SK-MEL-5 (cell line): ENCODE results near the gene PHF3. TPM values are rescaled to one million over a fixed set of nuclear protein-coding genes. Genes with fewer than 3 reads are reported as not detected.

Experiments used
- DNase-seq: peaks from one replicate; pipeline ENCODE4 v3.0.0-alpha.2; 2016; ENCODE audit warnings: low read depth, low spot score
- in situ Hi-C: cut with HindIII; loops from 2 replicates; pipeline ENCODE4 v1.10.0; 2016; ENCODE audit warnings: low sequenced_read_pairs, high pct_unique_total_duplicates, low pct_unique_long_range_greater_than_20kb
- polyA plus RNA-seq, 2 experiments: library from polyadenylated mRNA; depleted of rRNA; stranded (reverse); fragments of >200 nt; gene quantifications; 2 replicates each; pipeline ENCODE4 v1.2.3, GENCODE V29; 2015
- total RNA-seq: library from RNA; depleted of rRNA; stranded (reverse); fragments of >200 nt; shearing (Covaris generic); gene quantifications from 2 replicates; pipeline ENCODE4 v1.2.3, GENCODE V29; 2014; rRNA removed

The PHF3 gene, protein sequence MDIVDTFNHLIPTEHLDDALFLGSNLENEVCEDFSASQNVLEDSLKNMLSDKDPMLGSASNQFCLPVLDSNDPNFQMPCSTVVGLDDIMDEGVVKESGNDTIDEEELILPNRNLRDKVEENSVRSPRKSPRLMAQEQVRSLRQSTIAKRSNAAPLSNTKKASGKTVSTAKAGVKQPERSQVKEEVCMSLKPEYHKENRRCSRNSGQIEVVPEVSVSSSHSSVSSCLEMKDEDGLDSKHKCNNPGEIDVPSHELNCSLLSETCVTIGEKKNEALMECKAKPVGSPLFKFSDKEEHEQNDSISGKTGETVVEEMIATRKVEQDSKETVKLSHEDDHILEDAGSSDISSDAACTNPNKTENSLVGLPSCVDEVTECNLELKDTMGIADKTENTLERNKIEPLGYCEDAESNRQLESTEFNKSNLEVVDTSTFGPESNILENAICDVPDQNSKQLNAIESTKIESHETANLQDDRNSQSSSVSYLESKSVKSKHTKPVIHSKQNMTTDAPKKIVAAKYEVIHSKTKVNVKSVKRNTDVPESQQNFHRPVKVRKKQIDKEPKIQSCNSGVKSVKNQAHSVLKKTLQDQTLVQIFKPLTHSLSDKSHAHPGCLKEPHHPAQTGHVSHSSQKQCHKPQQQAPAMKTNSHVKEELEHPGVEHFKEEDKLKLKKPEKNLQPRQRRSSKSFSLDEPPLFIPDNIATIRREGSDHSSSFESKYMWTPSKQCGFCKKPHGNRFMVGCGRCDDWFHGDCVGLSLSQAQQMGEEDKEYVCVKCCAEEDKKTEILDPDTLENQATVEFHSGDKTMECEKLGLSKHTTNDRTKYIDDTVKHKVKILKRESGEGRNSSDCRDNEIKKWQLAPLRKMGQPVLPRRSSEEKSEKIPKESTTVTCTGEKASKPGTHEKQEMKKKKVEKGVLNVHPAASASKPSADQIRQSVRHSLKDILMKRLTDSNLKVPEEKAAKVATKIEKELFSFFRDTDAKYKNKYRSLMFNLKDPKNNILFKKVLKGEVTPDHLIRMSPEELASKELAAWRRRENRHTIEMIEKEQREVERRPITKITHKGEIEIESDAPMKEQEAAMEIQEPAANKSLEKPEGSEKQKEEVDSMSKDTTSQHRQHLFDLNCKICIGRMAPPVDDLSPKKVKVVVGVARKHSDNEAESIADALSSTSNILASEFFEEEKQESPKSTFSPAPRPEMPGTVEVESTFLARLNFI (N-terminal part only)
- 43.9 and 48.1 TPM in 2 replicates for total RNA-seq
- 11.6 and 14.8 TPM in 2 replicates for polyA plus RNA-seq (2015; cell fraction: cytosol; rRNA removed)
- 13.9 and 15.4 TPM in 2 replicates for polyA plus RNA-seq (2015; cell fraction: nucleus; rRNA removed)

DNA sequence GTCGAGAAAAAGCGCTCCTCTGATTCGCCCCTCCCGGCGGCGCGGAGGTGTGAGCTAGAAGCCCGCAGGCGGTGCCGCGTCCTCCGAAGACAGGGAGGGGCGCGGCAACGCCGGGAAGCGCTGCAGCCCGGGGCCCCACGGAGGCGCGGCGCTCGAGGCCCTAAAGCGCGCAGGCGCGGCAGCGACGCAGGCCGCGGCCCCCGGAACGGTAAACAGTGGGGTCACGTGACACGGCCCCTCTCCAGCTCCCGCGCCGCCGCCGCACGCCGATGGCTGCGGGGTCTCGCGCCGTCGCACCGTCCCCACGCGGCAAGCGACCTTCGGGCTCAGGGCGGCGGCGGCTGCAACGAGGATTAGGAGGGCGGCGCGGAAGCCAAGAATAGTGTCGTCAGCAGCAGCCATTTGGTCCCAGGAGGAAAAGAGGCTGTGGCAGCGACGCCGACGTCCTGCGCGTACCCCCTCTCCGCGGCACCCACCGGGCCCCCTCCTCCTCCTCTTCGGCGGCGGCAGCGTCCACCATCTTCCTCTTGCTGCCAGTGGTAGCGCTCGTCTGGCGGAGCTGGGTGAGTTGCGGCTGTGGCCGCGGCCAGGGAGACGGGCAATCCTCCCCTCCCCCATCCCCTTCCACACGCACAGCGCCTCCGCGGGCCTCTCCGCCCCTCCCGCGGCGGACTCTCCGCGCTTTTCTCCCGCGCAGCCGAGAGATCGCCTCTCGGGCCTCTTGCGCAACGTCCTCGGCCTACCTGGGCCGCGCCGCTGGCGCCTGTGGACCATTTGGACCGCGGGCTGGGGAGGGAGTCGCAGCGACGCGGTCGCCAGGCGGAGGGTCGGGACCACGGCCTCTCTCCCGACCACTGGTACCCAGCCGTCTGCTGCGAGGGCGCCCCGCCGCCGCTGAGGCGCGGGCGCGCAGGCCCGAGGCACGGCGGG, at the start of gene PHF3:
Gene PHF3 (plus strand): TSS at position 215 of the 930 bp plus-strand sequence. CDS start 10,750 bp downstream, outside the sequence.
- in situ Hi-C loops: no loop called here
- DNase-seq: peak; percentile 88

DNA sequence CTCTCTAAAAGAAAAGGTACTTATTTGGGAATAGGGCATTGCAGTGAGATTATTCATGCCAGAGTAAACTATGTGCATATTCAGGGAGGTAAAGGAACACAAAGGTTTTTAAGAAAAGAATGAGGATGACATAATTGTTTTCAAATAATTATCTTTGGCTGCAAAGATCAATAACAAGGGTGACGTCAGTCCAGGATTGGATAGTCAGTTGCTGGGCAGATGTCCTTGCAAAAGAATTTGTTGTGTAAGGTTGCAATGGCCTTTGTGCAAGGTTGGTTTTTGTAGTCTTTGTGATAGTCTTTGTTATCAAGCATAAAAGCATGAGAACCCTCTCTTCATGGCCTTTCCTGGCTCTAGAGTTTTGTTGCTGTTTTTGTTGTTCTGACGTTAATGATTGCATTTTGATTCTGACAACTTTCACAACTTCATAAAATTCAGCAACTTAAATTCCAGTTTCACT, 45.6 kb upstream of the PHF3 start:
- DNase-seq: no peak
- in situ Hi-C loops: no loop called here

DNA sequence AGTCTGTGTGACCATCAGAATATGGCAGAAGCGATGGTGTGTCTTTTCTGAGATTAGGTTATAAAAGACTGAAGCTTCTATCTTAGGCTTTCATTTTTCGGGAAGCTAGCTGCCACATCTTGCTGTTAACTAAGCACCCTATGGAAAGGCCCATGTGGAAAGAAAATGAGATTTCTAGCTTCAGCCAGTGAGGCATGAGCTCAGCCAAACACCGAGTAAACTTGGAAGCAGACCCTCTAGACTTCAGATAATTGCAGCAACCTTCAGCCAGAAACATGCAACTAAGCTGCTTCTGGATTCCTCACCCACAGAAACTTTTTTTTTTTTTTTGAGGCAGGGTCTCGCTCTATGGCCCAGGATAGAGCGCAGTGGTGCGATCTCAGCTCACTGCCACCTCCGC, 42.7 kb upstream of the PHF3 start:
- in situ Hi-C loops: no loop called here
- DNase-seq: no peak

DNA sequence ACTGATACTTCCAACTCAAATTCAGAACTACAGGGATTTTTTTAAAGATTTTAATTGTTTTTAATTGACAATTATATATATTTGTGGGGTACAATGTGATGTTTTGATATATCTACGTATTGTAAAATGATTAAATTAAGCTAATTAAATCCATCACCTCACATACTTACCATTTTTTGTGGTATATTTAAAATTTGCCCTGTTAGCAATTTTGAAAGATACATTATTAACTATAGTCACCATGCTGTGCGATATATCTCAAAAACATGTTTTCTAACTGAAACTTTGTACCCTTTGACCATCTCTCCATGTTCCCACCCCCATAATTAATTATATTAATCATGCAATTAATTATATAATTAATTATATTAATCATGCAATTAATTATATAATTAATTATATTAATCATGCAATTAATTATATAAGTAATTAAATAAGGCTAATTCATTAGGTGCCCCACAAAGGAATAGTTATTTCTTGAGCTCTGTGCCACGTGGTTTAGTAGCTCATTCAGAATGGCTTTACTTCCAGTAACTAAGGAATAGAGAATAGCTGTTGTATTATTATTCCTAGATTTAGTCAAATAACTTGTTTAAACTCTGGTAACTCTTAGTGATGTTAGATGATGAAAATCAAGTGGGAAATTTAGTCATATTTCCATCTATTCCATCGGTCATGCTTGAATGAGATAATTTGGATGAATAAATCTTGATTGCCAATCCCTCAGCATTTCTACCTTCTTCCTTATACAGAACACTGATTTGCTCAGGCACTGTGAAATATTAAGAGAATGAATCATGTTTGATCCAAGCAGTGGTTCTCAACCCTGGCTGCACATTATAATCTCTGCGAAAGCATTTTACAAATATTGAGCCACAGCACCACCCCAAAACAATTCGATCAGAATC, 38.2 kb upstream of the PHF3 start:
- peak; percentile 9 for DNase-seq
- in situ Hi-C loops: no loop called here

DNA sequence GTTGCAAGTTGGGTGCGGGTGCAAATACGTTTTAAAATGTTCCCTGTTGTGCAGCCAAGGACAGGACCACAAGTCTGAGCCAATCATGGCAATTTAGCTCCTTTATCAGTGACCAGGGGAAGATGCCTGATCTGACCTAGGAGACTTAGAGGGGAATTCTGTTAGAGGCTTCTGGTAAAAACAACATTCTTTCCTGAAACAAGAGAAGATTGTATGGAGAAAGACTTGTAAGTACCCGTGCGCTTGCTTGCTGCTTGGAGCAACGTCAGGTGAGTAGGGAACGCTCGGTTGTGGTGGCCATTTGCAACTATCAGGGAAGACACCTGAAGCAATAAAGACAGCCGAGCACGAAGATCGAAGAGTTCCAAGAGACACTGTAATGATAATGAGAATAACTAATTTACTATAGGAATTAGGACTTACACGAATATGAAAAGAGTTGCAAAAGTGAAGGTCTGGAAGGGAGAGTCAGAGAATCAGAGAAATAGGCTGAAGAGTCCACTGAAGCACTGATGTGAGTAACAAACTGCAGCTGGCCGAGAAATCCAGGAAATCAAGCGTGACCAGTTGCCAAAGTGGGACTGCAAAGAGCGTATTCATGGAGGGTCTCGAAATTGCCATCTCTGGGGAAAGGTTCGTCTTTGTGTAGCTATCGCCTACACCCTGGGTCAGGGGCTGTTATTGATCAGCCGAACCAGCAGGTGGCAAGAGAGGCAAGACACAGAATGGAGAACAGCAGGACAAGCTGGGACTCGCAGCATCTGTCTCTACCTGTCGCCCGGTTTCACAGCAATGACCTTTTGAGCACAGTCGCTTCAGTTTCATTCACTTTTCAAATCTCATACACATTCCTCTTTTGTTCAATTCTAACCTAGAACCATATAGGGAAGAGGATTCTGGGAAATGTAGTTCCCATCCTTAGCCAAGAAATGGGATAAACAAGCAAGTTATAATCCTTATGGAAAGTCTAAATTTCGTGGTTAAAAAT, 37.3 kb upstream of the PHF3 start:
- in situ Hi-C loops: no loop called here
- peak; percentile 80 for DNase-seq

DNA sequence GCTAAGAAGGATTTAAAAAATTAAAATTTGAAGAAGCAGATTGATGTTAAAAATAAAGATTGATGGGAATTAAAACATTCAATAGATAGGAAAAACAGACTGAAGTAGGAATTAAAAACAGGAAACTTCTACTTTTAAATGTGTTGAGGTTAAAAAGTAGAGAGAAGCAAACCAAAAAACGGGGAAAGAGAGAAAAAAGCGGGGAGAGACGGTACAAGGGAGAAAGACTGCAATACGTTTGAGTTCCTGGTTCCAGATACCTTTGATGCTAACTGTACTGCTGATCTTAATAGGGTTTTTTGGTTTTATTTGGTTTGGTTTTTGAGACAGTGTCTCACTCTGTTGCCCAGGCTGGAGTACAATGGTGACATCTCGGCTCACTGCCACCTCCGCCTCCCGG, 36.4 kb upstream of the PHF3 start:
- in situ Hi-C loops: no loop called here
- DNase-seq: no peak

DNA sequence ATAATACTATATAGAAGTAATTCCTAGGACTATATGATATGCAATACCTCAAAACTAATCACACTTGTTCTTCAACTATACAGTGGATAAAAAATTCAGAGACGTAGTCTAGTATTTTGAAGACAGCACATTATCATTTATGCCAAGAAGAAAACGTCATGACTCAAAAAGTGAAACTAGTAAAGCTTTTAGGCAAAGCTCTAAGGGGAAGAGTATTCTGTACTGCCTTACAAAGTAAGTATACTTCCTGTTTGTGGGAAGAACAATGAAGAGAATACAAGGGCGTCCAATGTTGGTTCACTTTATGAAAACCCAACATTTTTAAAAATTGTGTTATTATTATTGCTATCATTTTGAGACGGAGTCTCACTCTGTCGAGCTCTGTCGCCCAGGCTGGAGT, 35.5 kb upstream of the PHF3 start:
- in situ Hi-C loops: no loop called here
- DNase-seq: no peak

DNA sequence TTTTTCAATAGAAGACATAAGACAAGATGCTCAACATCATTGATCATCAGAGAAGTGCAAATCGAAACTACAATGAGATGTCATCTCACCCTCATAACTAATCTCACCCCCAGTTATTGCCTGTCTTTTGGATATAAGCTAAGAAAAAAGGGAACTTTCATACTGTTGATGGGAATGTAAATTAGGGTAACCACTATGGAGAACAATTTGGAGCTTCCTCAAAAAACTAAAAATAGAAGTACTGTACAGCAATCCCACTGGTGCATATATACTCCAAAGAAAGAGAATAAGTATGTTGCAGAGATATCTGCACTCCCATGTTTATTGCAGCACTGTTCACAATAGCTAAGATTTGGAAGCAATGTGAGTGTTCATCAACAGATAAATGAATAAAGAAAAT, 26.4 kb upstream of the PHF3 start:
- in situ Hi-C loops: no loop called here
- no peak for DNase-seq

DNA sequence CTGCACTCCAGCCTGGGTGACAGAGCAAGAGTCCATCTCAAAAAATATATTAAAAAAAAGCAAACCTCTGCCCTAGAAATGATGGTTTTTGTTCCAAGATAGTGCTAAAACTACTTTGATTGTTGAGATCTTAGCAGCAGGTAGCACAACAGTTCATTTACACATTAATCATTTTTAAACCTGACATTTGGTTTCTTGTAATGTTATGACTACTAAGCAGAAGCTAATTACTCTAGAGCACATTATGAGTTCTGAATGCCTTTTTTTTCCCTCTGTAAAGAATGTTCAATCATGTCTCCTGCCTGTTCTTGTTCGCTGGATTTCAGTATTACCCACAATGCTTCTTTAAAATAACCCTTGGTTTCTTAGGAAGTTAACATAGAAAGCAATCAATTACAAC, 24.7 kb upstream of the PHF3 start:
- in situ Hi-C loops: no loop called here
- no peak for DNase-seq

DNA sequence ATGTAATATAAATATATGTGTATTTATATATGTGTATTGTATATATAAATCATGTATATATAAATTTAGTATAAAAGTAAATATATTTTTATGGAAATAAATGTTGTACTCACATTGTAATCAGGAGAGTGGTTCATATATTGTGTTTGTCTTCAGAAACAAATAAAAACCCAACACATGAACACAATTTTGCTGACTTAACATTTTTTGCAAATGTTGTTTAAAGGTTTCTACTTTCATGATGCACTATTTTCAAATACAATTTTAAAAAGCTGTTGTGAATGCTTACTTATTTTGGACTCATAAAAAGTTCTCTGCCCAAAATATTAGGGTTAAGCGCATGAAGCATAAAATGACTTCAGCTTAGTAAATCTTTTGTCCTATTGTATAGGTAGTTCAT, 24.0 kb upstream of the PHF3 start:
- in situ Hi-C loops: no loop called here
- DNase-seq: no peak

DNA sequence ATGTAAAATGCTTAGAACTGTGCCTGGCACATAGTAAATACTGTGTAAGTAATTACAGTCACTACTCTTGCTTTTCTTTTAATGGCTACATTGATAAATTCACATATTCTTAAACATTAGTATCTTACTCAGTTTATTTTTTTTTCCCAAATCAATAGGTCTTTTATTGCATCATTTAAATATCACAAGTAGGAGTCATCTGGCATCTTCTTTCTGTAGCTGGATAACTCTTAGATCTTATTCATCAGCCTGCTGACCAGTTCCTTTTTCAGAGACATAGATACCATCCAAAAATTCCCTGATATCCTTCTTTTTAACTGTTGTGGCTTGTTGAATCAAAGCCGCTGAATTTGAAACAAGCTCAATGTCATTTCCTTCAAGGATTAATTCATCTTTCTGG, 20.0 kb upstream of the PHF3 start:
- DNase-seq: no peak
- in situ Hi-C loops: no loop called here

DNA sequence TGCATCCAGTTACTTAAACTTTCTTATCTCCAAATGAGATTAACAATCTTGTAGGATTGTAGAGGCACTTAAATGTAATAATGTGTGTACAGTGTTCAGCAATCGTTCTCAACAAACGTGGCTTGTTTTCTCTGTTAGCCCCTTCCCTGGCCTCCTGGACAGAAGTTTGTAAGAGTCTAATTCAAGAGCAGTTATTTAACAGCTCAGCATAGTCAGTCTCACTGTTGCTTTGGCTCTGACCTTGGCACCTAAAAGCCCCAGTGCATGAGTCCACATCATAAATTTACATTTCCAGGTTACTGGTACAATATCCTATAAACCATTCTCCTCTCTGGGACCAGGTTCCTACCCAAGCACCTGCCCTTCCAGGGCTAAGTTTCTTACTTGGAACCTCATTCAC, 11.5 kb upstream of the PHF3 start:
- in situ Hi-C loops: no loop called here
- no peak for DNase-seq

DNA sequence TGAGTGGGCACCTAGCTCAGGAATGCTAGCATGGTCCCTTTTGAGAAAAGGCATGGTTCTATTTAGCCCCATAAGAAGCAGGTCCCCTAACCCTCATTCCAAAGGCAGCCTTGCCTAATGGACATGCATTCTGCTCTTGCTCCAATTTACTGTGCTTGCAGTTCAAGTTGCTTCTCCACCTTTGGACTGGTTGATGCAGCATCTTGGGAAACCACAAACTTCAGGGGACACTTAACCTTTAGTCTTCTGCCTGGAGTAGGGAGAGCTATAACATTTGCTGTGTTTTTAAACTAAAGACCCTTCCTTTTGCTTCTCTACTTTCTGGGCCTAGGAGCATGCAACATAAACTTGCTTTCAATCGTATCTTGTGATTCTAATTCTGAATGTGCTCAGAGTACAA, 5.1 kb upstream of the PHF3 start:
- in situ Hi-C loops: no loop called here

DNA sequence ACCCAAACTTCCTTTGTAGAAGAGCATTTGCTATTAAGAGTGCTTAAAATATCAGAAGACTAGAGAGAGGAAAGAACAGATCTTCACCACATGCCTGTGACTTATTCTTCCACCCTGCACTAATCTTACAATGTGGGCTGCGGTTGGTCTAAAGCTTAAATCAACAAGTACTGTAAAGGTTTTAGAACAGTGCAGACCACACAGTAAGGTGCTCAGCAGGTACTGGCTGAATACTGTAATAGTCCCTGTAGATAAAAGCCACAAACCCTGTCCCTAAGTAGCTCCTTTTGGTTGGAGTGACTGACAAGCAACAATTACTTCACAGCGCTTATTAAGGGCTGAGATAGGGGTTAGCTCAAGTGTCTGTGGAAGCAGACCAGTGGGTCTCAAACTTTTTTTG, 972 bp upstream of the PHF3 start:
- DNase-seq: no peak

More for the DNA sequence above, 5.1 kb upstream of the PHF3 start:
- no peak for DNase-seq

DNA sequence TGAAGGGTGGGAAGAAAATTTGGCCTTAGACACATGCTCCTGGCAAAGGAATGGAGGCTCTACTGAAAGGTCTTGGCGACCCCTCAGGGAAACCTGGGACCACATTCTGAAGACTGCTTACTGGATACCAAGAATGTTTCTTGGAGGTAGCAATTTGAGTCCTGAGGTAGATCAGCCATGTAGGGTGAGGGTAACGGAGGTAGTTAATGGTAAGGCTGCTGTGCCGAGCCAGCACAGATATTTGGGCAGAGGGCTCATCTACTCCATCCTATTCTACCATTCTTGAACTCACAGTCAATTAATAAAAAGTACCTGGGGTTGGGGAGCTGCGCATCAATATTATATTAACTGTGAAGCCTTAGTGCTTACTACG, 401 bp upstream of the PHF3 start:
- peak; percentile 1 for DNase-seq
- in situ Hi-C loops: no loop called here

More for the DNA sequence above, 972 bp upstream of the PHF3 start:
- in situ Hi-C loops: no loop called here
